Sigmoid colon (tissue), 7 donors: ENCODE results near the gene MYO5A. TPM values are rescaled to one million over a fixed set of nuclear protein-coding genes. Genes with fewer than 3 reads are reported as not detected.

Experiments used
- DNase-seq: peaks from one replicate; pipeline ENCODE4 v3.0.0-alpha.2; 2019
- H3K27ac ChIP-seq, 4 donors: fragments of 200-600 bp; sonication (generic); one replicate each; pipeline ENCODE4 v1.5.1; 2016 to 2019; ENCODE audit warnings: mild to moderate bottlenecking in 1 of 4
- H3K27me3 ChIP-seq, 3 donors: fragments of 200-600 bp; sonication (generic); one replicate each; pipeline ENCODE4 v1.5.1; 2019; ENCODE audit warnings: mild to moderate bottlenecking in 1 of 3
- H3K36me3 ChIP-seq, 4 donors: fragments of 200-600 bp; sonication (generic); one replicate each; pipeline ENCODE4 v1.5.1; 2016 to 2019
- H3K4me1 ChIP-seq, 4 donors: fragments of 200-600 bp; sonication (generic); one replicate each; pipeline ENCODE4 v1.5.1; 2017 to 2019
- H3K4me3 ChIP-seq, 4 donors: fragments of 200-600 bp; sonication (generic); one replicate each; pipeline ENCODE4 v1.5.1; 2017 to 2019; ENCODE audit warnings: mild to moderate bottlenecking in 2 of 4, moderate library complexity in 1 of 4
- H3K9me3 ChIP-seq, 4 donors: fragments of 200-600 bp in 3 of 4; sonication (generic) in 3 of 4; one replicate each; pipeline versions ENCODE4 v1.5.1 to v1.6.1; 2013 to 2019
- CTCF ChIP-seq, 4 experiments: fragments of 450-650 bp in 3 of 4; fragments of 200-600 bp in 1 of 4; IDR thresholded peaks; one replicate each; pipeline ENCODE4 v1.5.1; 2016 to 2019; ENCODE audit warnings: antibody characterized with exemption in 4 of 4, mild to moderate bottlenecking in 3 of 4, moderate library complexity in 2 of 4
- EP300 ChIP-seq, 4 donors: sonication (generic); formaldehyde crosslinking; IDR thresholded peaks; one replicate each; pipeline ENCODE4 v1.6.1; 2017; ENCODE audit warnings: antibody characterized with exemption in 4 of 4
- POLR2A ChIP-seq, 2 donors: fragments of 450-650 bp; IDR thresholded peaks; one replicate each; pipeline ENCODE4 v1.6.1; 2016; ENCODE audit warnings: antibody characterized with exemption in 2 of 2, mild to moderate bottlenecking in 2 of 2, moderate library complexity in 2 of 2
- POLR2AphosphoS5 ChIP-seq, 4 donors: sonication (generic); formaldehyde crosslinking; IDR thresholded peaks; one replicate each; pipeline ENCODE4 v1.6.1; 2017; ENCODE audit warnings: antibody characterized with exemption in 4 of 4
- WGBS, 2 donors: extraction: QIAGEN DNeasy Blood & Tissue Kit; methylation state at CpG; one replicate each; pipeline ENCODE4 v1.1.7; 2013; 5-methylcytosine and 5-hydroxymethylcytosine counted together
- intact Hi-C: fragments of 100-400 bp; cut with DNase I; formaldehyde crosslinking; loops from one replicate; pipeline ENCODE4 v1.15.1; 2023
- polyA plus RNA-seq, 3 donors: library from polyadenylated mRNA; stranded (reverse); fragments of 200-250 nt; gene quantifications; one replicate each; pipeline ENCODE4 v1.2.3, GENCODE V29; 2013
- total RNA-seq, 4 donors: library from RNA; depleted of rRNA; stranded (reverse); fragments of >200 nt; gene quantifications; one replicate each; pipeline ENCODE4 v1.1.0, GENCODE V29; 2016
- donor health status: healthy with polysubstance abuse.
- donor health status: Bipolar disorder and iron deficiency.
- donor health status: healthy.

Gene MYO5A
- total and polyA plus RNA-seq, 7 donors, result 2.1 to 46.0 (median 23.5) TPM

DNA sequence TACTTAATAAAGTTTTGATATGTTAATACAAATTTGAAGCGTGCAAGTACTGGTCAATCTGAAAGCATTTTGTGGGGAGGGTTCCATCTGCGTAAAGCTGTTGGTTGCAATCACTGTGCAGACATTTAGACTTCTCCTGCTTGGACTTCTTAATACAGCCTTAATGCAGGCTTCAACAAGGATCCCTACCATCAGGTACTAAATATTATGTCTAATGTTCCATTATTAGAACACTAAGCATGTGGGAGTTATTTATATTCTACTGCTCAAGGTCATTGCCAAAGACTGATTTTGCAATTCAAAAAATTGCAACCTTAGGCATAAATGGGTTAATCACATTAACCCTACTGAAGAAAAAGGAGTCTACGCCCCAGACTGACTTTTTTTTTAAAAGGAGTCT lies 159.2 kb downstream of the MYO5A start:
- peaks cover 7 to 83% (median 24%) of the 10 kb centered on the region in 4 donors for H3K36me3 ChIP-seq
- H3K4me1 ChIP-seq, result no peaks in the 10 kb centered on the region
- no peak for TF ChIP-seq CTCF (IDR thresholded peaks at IDR 0.05)
- TF ChIP-seq EP300 (IDR thresholded peaks at IDR 0.05), result no peak
- no peak for TF ChIP-seq POLR2AphosphoS5 (IDR thresholded peaks at IDR 0.05)
- TF ChIP-seq POLR2A (IDR thresholded peaks at IDR 0.05), result no peak
- intact Hi-C loops, result no loop called here
- no peak overlapping the region for H3K27ac ChIP-seq
- no peak for DNase-seq
- no peaks in the 10 kb centered on the region for H3K9me3 ChIP-seq
- no peaks in the 10 kb centered on the region for H3K27me3 ChIP-seq
- H3K4me3 ChIP-seq, result no peak overlapping the region
- WGBS, 2 donors, result 95 to 96% methylated on average over 3 of the region's 3 CpGs

GRCh38 chr15:52369030-52369429 lies 159.7 kb downstream of the MYO5A start:
- 94 to 95% methylated on average over 3 of the region's 3 CpGs for WGBS, 2 donors

GRCh38 chr15:52368402-52368801 lies 160.3 kb downstream of the MYO5A start:
- H3K4me1 ChIP-seq, result no peaks in the 10 kb centered on the region
- intact Hi-C loops, result no loop called here
- DNase-seq, result no peak

More at GRCh38 chr15:52369030-52369429, 159.7 kb downstream of the MYO5A start:
- no peak for TF ChIP-seq EP300 (IDR thresholded peaks at IDR 0.05)
- TF ChIP-seq POLR2AphosphoS5 (IDR thresholded peaks at IDR 0.05), result no peak
- TF ChIP-seq POLR2A (IDR thresholded peaks at IDR 0.05), result no peak
- no peak for TF ChIP-seq CTCF (IDR thresholded peaks at IDR 0.05)
- Histone ChIP-seq H3K9me3 (no peaks in the 10 kb centered on the region), H3K4me3 (no peak overlapping the region), H3K36me3 (peaks cover 4 to 83% (median 23%) of the 10 kb centered on the region in 4 donors), H3K4me1 (no peaks in the 10 kb centered on the region), H3K27ac (no peak overlapping the region), H3K27me3 (no peaks in the 10 kb centered on the region)
- no peak for DNase-seq
- intact Hi-C loops, result no loop called here

GRCh38 chr15:52362497-52362896 lies 166.2 kb downstream of the MYO5A start:
- Histone ChIP-seq H3K4me3 (no peak overlapping the region), H3K27me3 (no peaks in the 10 kb centered on the region), H3K36me3 (peaks cover 0 to 73% (median 8%) of the 10 kb centered on the region in 4 donors), H3K27ac (no peak overlapping the region), H3K9me3 (no peaks in the 10 kb centered on the region), H3K4me1 (no peaks in the 10 kb centered on the region)
- WGBS, 2 donors, result 80 to 97% methylated on average over 3 of the region's 3 CpGs
- intact Hi-C loops, result no loop called here
- no peak for DNase-seq
- TF ChIP-seq EP300 (IDR thresholded peaks at IDR 0.05), result no peak
- TF ChIP-seq CTCF (IDR thresholded peaks at IDR 0.05), result no peak
- TF ChIP-seq POLR2AphosphoS5 (IDR thresholded peaks at IDR 0.05), result no peak
- TF ChIP-seq POLR2A (IDR thresholded peaks at IDR 0.05), result no peak

More at GRCh38 chr15:52368402-52368801, 160.3 kb downstream of the MYO5A start:
- H3K36me3 ChIP-seq, result peaks cover 4 to 83% (median 23%) of the 10 kb centered on the region in 4 donors
- TF ChIP-seq EP300 (IDR thresholded peaks at IDR 0.05) (no peak), POLR2AphosphoS5 (IDR thresholded peaks at IDR 0.05) (no peak), POLR2A (IDR thresholded peaks at IDR 0.05) (no peak), CTCF (IDR thresholded peaks at IDR 0.05) (no peak)
- 92 to 95% methylated on average over 3 of the region's 3 CpGs for WGBS, 2 donors
- no peaks in the 10 kb centered on the region for H3K27me3 ChIP-seq
- no peak overlapping the region for H3K27ac ChIP-seq
- no peaks in the 10 kb centered on the region for H3K9me3 ChIP-seq
- no peak overlapping the region for H3K4me3 ChIP-seq

GRCh38 chr15:52361975-52362494 lies 166.6 kb downstream of the MYO5A start:
- no peaks in the 10 kb centered on the region for H3K9me3 ChIP-seq
- H3K27me3 ChIP-seq, result no peaks in the 10 kb centered on the region
- intact Hi-C loops, result no loop called here
- no peak for TF ChIP-seq CTCF (IDR thresholded peaks at IDR 0.05)
- TF ChIP-seq EP300 (IDR thresholded peaks at IDR 0.05), result no peak
- no peak for TF ChIP-seq POLR2A (IDR thresholded peaks at IDR 0.05)
- TF ChIP-seq POLR2AphosphoS5 (IDR thresholded peaks at IDR 0.05), result no peak
- WGBS, 2 donors, result 94 to 95% methylated on average over 4 of the region's 4 CpGs
- no peak overlapping the region for H3K4me3 ChIP-seq
- H3K27ac ChIP-seq, result no peak overlapping the region
- no peaks in the 10 kb centered on the region for H3K4me1 ChIP-seq
- peaks cover 0 to 69% (median 8%) of the 10 kb centered on the region in 4 donors for H3K36me3 ChIP-seq
- DNase-seq, result no peak
